ENCODE results near the gene NHERF1.

NHERF1 gene

DNA sequence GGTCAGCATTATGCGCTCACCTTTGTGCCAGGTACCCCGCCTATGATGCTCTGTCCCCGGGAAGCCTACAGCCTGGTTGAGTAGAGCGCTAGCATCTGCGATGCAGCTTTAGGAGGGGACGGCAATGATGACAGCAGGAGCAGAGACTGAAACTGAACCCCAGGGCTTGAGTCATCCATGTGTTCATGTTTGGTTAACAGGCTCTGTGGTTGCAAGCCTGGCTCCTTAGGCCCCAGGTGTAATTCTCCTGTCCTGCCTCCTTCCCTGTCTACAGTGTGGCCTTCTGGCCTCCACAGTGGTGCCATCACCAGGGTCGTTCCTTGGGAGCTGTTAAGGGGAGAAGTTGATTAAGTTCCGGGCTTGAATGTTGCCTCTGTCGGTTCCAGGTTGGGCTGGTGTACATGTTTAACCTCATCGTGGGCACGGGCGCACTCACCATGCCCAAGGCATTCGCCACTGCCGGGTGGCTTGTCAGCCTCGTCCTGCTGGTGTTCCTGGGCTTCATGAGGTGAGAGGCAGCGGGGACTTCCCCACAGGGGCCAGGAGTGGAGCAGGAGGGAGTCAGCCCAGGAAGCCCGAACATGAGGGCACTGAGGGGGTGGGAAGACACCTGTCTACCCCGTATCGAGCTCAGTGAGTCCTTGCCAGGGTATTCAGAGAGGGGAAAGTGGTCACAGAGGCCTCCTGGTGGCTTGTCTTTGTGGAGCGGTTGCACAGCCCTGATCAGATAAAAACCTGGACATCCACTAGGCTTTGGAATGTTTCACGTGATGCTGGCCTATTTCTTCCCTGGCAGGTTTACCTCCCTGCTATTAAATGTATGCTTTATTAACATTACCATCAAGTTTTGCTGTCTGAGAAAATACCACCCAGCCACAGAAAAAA, 36.9 kb downstream of the NHERF1 start:
- DNase-seq (ENCODE audit: low read depth) = no peak

DNA sequence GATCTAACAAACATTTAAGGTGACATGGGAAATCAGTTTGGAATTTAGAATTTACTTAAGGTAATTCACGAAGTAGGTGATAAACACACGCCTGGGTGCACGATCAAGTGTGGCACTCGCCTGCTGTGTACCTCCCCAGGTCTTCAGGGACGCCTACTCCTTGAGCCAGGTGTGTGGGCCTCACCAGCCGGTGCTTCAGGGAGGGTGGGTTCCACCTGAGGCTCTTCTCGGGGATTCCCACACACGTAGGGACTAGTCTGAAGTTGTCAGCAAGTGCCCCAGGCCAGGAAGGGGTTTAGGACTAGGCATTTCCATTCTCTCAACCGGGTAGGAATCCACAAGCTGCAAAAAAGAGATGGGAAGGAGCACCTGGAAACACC, 37.5 kb downstream of the NHERF1 start:
- DNase-seq (ENCODE audit: low read depth) = no peak

DNA sequence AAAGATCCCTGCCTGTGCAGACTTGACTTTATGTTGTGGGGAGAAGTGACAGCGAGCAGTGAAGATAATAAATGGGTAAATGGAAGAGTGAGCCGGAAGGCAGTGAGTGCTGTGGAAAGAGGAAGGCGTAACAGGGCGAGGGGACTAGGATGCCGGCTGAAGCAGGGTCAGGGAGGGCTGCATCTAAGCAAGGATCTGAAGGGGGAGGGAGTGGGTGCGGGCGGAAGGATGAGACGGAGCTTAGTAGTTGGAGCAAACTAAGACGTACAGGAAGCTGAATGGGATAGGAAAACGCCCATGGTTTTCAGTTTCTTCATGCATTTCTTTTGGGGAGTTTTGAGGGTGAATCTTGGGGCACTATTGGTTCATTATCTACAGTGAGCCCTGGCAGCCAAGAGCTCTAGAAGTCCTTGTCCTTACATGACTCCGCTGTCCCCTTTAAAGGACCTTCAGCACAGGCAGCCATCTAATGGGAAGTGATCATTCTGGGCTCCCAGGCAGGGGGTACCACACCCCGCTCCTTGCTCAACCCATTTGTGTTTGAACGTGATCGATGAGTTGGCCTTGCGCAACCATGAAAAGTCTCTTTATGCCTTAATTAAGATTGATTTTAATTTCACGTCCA, 38.1 kb downstream of the NHERF1 start:
- DNase-seq (ENCODE audit: low read depth) = no peak

DNA sequence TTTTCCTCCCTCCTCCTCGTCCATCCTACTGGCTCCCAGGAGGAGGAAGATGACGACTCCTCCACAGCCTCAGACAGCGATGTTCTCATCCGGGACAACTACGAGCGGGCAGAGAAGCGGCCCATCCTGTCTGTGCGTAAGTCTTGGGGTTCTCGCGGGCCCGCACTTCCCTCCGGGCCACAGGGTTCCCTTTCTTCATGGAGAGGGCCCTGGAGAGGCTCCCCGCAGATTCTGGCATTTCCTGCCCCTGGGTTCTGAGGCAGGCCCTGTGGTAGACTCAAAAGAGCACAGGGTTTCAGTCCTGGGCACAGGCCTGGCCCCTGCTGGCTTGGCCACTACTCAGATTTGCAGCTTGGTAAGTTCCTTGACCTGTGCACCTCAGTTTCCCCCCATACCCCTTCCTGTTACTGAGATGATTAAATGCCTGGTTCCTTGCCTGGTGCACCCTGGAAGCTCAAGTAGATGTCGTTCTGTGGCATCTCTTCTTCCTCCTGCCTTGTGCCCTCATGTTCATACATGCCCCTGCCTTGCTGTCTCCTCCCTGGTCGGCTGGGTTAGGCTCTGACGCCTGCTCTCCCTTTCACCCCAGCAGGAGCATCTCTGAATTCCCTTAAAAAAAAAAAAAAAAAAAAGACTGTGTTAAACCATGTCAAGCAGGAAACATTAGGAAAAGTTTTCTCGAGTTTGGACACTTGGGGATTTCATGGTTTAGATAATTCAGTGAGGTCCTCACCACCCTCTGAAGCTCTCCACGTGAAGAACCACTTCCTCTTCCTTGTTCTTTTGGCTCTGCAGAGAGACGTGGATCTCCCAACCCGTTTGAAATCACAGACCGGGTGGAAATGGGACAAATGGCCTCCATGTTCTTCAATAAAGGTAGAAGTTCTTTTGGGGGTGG, 42.0 kb downstream of the NHERF1 start:
- DNase-seq (ENCODE audit: low read depth) = no peak

DNA sequence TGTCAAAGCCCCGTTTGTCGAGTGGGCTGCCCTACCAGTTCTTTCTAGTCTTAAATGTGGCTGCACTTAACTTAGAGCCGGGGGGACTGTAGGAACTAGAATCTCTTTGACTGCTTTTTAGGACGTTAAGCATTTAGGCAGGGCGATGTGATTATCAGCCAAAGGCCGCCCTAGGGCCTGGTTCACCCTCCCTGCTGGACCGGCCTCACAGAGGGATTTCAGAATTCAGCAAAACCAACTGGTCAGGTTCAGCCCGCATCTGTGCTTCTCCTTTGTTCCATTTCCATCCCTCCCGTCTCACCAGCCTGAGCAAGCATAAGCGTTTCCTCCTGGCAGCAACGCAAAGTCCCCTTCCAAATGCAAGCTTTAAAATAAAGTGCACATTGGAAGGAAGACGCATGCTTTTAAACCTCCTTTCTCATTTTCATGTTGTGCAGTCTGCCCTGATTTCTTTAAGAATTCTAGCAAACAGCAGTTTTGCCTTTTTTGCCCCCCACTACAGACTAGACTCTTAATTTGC, 44.2 kb downstream of the NHERF1 start:
- DNase-seq (ENCODE audit: low read depth) = no peak

DNA sequence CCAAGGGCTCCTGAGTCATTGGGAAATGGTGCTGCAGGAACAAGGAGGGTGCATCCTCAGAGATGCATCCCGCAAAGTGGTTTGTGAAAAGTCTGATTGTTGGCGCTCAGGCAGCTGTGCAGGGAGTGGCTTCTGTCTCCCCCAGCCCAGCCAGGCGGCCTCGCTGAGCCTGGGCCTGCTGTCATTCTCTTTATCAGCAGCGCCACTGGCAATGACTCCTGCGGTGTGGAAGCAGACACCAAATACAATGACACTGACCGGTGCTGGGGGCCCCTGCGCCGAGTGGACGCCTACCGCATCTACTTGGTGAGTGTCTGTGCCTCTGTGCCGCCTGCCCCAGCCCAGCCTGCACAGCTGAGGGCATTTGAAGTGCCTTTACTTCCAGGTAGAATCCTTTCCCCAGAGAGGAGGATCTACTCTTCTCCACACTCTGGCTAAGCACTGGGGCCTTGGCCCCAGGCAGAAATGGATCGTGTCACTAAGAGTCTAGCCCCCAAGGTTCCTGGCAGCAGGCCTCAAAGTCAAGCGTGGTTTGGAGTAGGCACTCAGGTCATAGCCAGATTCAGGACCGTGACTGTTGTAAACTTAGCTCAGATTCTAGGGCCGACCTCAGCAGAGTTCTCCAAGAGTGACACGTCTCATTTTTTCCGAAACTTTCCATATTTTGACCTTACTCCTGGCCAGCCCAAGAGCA, 47.0 kb downstream of the NHERF1 start:
- DNase-seq (ENCODE audit: low read depth) = no peak

DNA sequence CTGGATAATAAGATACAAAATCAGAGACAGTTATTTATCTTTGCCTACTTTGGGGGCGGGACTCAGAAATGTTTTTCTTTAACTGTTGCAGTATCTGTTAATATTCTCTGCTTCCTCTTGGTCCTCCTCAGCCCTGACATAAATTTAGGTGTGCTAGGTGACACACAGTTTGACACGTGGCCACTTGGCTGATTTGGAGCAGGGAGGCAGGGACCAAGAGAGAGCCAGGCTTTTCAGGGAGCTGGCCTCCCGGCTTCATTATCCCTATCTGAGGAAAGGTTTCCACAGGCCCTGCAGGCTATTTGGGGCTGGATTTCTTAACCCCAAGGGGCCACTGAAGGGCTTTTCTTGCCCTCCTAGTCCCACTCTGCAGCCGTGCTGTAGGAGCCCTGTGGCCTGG, 47.8 kb downstream of the NHERF1 start:
- DNase-seq (ENCODE audit: low read depth) = no peak

DNA sequence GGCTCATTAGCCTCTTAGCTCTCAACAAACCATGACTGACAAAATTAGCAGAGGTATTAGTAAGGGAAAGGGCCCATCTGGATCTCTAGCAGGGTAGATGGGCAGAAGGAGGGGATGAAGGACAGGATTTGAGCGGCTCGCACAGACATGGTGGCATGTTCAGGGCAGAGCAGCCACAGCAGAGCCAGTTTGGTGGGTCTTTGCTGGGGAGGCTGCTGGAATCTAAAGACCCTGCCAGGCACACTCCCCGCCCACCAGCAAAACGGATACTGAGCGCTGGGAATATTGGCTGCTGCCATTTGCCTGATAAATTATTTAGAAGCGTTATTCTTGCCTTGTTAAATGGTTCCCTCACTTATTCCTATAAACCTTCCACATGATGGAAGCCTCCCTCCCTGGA, 48.4 kb downstream of the NHERF1 start:
- DNase-seq (ENCODE audit: low read depth) = no peak

DNA sequence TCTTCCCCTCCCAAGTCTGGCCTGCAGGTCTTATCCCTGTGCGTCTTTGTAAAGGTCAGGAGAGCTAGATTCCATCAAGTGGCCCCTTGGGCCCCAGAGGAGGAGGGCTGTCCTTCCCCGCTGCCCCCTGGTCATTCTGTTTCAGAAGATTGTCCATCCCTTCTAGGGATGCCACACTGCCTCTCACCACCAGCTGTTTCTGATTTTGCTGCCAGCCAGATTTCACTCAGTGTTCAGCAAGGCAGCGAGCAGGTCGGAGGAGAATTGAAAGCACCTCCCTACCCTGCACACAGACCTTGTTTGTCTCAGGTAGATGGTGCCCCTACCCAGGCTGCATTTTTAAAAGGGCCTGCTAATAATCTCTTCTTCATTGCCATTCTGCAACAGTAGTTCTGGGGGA, 49.4 kb downstream of the NHERF1 start:
- DNase-seq (ENCODE audit: low read depth) = no peak

DNA sequence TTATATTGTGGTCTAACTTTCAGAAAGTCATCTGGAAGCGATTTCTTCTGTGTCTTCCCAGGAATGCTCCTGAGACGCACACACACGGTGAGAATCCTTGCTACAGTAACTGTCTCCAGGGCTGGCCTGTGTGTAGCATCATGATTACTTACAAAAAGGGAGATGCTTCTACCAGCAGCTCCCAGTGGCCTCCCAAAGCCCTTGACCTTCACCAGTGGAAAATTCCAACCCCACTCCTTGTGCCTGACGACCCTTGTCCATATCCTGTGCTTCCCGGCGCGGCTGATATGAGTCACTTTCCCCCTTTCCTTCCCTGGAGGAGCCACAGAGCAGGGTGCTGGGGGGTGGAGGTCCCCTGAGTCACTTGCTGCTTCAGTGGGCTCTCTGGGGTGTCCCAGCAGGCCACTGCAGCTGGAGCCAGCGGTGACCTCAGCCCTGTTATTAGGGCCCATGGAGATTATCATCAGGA, 49.8 kb downstream of the NHERF1 start:
- DNase-seq (ENCODE audit: low read depth) = no peak

DNA sequence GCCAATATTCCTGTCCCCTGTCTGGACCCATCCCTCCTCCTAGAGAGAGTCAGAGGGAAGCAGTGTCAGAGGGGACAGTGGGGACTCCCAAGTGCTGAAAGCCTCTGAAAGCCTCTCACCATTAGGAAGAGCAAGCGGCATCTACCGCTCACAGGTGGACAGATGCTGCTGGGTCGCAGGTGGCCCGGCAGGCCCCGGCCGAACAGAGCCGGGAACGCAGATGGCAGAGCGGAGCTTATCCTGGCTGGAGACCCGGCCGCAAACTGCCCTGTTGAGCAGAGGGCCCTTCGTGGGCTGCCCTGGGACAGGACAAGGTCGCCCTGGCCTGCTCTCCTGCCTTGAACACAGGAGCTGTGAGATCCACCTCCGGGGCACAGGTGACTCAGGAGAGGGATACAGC, 50.7 kb downstream of the NHERF1 start:
- no peak for DNase-seq (ENCODE audit: low read depth)

DNA sequence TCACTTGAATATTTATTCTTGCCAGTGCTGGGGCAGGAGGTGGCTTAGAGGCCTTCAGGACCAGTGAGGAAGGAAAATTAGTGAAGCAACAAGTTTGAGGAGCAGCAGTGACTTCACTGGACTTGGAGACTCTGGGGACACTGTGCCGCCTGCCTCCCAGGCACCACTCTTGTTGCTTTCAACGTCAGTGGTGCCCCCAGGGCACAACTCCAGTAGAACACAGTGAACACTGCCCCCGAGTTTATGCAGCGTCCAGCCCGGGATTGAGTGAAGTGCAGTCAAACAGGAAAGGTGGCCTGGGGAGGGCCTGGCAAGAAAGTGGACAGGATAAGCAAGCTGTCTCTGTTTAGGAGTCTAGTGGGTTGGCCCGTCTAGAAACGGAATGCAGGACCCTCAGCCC, 52.1 kb downstream of the NHERF1 start:
- DNase-seq (ENCODE audit: low read depth) = no peak

DNA sequence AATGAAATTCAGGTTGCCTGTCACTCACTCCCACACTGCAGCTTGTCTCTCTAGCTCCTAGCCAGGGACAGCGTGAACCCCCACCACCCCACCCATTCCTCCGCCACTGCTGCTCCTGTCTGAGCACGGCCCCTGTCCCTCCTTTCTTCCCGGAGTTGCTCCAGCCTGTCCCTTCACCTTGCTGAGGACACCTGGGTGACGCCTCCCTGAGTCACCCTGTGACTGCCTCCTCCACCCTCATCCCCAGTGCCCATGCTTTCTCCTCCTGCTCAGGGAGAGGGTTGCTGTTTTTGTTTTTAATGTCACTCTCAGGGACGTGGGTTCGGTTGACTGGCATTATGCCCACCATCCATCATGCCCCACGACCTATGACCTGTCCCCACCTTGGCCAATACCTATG, 53.5 kb downstream of the NHERF1 start:
- no peak for DNase-seq (ENCODE audit: low read depth)

DNA sequence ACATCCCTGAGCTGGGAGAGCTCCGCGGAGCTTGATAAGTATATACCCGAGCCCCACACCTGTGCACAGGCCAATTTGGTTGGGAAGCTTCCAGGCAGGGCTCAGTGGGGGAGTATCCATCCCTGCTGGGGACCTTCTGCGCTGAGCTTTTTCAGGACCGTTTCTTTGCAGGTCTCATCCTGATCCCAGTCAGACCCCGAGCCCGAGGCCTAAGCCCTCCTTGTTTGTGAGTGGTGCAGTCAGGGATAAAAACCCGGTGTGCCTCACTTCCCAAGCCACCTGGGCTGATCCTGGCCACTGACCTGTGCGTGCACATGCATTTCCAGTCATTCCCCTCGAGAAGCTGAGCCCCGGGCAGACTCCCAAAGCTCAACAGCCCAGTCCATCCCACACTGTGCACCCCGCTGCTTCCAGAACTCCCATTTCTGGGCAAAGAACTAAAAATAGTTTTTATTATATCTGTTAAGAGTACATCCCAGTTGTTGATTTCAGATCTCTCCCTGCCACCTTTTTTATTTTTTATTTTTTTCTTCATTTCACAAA, 55.0 kb downstream of the NHERF1 start:
- DNase-seq (ENCODE audit: low read depth) = no peak

DNA sequence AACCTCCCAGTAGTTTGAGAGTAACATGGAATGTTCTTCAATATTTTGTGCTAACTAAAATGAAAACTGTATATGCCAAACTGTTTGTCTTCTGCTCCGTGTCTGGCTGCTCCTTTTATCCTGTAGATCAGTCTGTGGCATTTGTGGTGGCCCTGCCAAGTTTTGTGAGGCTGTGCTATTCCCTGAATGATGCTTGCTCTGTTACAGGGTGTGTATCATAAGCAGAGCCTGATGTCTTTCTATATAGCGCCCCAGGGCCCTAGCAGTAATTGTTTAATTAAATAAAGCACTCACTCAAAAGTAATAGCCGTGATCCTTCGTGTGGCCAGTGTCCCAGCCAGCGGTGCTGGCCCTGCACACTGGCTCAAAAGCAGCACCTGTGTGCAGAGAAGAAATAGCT, 55.5 kb downstream of the NHERF1 start:
- no peak for DNase-seq (ENCODE audit: low read depth)

DNA sequence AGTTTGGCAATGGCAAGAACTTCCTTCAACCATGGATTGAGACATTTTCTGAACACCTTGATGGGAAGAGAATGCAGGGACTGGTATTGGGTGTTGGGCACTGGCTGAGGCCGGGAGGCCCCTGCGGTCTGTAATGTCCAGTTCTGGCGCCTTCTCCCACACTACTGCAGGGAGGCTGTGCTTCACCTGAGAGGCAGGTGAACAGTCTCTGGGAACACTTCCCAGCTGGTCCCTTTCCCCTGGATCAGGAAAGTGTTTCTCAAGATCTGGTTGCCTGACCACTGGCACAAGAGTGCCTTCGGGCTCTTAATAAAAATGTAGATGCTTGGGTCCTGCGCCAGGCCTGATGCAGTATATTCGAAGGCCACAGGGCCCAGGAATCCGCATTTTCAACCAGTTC, 56.3 kb downstream of the NHERF1 start:
- no peak for DNase-seq (ENCODE audit: low read depth)

DNA sequence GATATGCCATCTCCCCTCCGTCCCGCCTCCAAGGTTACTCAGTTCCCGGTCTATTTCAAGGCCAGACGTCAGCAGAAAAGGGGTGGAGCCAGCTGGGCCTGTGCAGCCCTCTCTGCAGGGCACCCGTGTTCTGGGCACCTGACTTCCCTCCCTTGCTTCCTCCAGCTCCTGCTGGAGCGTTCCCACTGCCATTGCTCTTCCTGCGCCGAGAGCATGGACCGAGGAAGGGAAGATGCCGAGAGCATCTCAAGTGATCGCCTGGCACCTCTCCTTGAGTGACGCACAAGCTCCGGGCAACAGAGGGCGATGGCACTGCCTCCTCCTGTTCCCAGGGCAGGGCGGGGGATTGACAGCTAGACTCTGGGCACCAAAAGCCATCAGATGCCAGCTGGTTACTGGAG, 57.2 kb downstream of the NHERF1 start:
- DNase-seq (ENCODE audit: low read depth) = no peak

DNA sequence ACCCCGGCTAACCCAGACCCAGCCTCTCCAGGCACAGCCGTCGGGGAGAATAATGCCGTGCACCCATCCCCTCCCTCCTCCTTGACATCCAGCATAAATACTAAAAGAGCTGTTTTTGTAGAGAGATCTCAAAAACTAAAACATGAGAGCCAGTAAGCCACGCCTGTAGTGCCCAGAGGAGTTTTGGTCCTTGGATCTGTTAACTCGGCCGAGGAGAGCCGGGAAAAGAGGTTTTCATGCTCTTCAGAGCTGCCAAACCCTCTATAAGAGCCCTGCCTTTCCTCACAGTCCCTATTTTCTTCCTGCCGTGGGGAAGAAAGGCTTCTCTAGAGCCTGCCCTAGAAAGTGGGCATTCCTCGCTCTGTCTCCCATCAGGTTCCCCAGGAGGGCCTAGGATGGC, 57.9 kb downstream of the NHERF1 start:
- DNase-seq (ENCODE audit: low read depth) = no peak

DNA sequence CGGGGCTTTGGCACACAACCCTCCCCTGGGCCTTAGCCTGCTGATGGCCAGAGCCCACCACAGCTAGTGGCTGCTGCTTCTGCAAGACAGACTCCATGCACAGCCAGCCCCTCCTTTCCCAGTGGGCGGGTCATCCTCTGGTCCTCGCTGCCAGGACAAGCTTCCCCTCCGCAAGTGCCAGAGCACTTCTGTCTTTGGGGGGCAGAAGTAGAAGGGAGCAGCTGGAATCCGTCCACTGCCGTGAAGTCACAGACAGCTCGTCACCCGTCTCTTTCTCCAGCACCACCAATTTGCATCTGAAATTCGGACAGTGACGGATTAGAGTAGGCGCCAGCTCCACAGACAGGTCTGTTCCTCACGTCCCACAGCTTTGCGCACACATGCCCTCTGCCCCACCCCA, 59.0 kb downstream of the NHERF1 start:
- DNase-seq (ENCODE audit: low read depth) = no peak

DNA sequence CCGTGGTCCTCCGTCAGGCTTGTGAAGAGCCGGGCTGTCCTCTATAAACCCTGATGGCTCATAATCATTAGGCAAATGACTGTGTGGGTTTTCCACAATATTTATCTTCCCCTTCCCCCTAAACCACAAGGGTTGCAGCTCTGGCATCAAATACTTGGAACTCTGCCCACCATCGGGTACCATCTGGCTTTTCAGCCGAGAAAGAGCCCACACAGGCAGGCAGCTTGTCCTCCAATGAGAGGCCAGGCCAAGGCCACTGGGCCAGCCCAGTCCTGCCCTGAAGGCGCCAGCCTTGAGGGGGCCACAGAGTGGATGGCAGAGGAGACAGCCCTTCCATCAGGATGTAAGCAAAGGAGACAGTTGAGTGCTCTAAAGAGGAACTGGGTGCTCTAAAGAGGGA, 59.5 kb downstream of the NHERF1 start:
- no peak for DNase-seq (ENCODE audit: low read depth)

DNA sequence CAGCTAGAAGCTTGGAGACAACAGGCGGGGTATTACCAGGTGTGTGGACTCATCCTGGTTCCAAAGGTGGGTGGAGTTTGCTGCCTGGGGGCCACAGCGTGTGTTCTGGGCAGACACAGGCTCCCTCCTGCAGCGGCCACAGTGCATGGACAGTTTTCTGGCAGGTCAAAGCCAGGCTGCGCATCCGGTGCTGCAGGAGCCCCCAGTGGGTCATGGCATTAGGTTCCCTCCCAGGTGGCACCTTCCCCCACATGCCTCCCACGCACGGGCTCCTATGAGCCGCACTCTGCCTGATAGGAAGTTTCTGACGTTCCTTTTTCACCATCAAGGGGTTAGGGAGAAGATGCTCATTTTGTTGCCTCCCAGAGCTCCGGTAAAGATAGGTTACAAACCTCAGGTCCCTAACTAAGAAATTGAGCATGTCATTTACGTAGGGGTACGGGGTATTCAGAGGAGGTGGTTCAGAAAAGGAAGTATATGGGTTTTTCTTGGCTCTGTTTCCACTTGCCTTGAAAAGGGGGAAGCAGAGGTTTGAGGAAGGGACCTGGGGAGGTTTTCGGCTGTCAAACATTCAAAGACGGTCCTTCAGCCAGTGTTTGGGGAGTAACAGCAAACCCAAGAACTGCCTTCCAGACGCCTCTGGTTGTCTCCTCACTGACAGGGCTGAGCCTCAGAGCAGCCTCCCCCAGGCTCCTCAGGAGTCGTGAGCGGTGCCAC, 60.4 kb downstream of the NHERF1 start:
- DNase-seq (ENCODE audit: low read depth) = no peak

Data from T follicular helper cell (primary cell).